ENCODE results near the gene SLC2A9.

DNA sequence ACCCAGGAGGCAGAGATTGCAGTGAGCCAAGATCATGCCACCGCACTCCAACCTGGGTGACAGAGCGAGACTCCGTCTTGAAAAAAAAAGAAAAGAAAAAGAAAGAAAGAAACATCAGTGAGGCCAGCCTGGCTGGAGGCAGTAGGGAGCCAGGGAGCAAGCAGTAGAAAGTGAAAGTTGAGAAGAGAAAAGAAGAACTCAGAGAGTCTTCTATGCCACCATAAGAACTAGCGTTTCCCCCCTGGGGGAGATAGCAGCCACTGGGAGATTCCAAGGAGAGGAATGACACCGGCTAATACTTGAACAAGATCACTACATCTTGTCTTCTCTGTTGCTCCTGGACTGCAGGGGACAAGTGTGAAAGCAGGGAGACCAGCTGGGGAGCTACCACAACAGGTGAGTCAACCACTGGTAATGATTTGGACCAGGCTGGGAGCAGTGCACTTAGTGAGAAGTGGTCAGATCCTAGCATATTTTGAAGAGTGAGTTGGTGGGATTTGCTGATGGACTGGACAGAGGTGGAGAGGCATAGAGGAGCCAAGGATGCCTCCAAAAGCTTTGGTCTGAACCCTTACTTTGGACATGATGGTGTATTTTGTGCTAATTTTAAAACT lies 33.4 kb downstream of the SLC2A9 start:
- no peak for TF ChIP-seq TAF1 (IDR thresholded peaks at IDR 0.05; ENCODE audit: borderline replicate concordance, insufficient read depth, low read length)
- no peak for TF ChIP-seq POLR2AphosphoS5 (IDR thresholded peaks at IDR 0.05; ENCODE audit: low read depth, low read length)
- TF ChIP-seq, protein P1, sequence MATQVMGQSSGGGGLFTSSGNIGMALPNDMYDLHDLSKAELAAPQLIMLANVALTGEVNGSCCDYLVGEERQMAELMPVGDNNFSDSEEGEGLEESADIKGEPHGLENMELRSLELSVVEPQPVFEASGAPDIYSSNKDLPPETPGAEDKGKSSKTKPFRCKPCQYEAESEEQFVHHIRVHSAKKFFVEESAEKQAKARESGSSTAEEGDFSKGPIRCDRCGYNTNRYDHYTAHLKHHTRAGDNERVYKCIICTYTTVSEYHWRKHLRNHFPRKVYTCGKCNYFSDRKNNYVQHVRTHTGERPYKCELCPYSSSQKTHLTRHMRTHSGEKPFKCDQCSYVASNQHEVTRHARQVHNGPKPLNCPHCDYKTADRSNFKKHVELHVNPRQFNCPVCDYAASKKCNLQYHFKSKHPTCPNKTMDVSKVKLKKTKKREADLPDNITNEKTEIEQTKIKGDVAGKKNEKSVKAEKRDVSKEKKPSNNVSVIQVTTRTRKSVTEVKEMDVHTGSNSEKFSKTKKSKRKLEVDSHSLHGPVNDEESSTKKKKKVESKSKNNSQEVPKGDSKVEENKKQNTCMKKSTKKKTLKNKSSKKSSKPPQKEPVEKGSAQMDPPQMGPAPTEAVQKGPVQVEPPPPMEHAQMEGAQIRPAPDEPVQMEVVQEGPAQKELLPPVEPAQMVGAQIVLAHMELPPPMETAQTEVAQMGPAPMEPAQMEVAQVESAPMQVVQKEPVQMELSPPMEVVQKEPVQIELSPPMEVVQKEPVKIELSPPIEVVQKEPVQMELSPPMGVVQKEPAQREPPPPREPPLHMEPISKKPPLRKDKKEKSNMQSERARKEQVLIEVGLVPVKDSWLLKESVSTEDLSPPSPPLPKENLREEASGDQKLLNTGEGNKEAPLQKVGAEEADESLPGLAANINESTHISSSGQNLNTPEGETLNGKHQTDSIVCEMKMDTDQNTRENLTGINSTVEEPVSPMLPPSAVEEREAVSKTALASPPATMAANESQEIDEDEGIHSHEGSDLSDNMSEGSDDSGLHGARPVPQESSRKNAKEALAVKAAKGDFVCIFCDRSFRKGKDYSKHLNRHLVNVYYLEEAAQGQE (IDR thresholded peaks at IDR 0.05; ENCODE audit: insufficient read depth in 1 of 2, low read depth in 2 of 2, low read length in 2 of 2): no peak
- no peak for TF ChIP-seq SIN3A (IDR thresholded peaks at IDR 0.05; ENCODE audit: borderline replicate concordance, insufficient read depth, low read length)
- TF ChIP-seq FOXP2 (optimal IDR thresholded peaks at IDR 0.05; ENCODE audit: borderline replicate concordance, extremely low read depth, extremely low read length, insufficient read depth): no peak
